Measurements from ENCODE around the gene DIABLO.

GRCh38 chr12:122182887-122183587 is 42.8 kb downstream of the DIABLO start, which contains the start of gene LRRC43:
- no peak for TF ChIP-seq RAD21 (IDR thresholded peaks at IDR 0.05; ENCODE audit: low read depth)
- no peak for TF ChIP-seq SIN3A (IDR thresholded peaks at IDR 0.05; ENCODE audit: low read depth)
- no peak for TF ChIP-seq CTCF (IDR thresholded peaks at IDR 0.05 in 2 of 3, conservative IDR thresholded peaks at IDR 0.05 in 1 of 3; ENCODE audit: borderline replicate concordance in 1 of 3, insufficient read depth in 1 of 3, low read depth in 2 of 3, low read length in 2 of 3)
- TF ChIP-seq ELF1 (IDR thresholded peaks at IDR 0.05; ENCODE audit: borderline replicate concordance, low read depth): no peak

Measured in HCT116 (cell line).